Endothelial cell of umbilical vein (primary cell): ENCODE measurements around the gene ATP5PB. TPM values are rescaled to one million over a fixed set of nuclear protein-coding genes. Genes with fewer than 3 reads are reported as not detected.

ENCODE experiments used
- BruUV-seq: library from RNA; stranded (reverse); fragments of 400-500 nt; replicated peaks from 2 replicates; lab custom pipeline; 2021; lab: Mats Ljungman, UMichigan
- CTCF ChIA-PET: fragments of 300-600, 350-600 bp; sonication (Branson Sonifier 250); formaldehyde crosslinking; loops from one replicate; lab custom pipeline; 2021; ENCODE audit warnings: antibody characterized with exemption, inconsistent platforms; lab: Charles Lee
- POLR2A ChIA-PET: fragments of 300-600, 350-600 bp; sonication (Branson Sonifier 250); formaldehyde crosslinking; loops from one replicate; lab custom pipeline; 2021; ENCODE audit warnings: antibody characterized with exemption, inconsistent platforms; lab: Charles Lee
- DNase-seq: peaks from one replicate; pipeline ENCODE4 v3.0.0-alpha.2; 2011; ENCODE audit warnings: low read depth, low spot score
- FAIRE-seq: peaks from 2 replicates; lab custom pipeline; 2011; peaks lifted over from hg19 to GRCh38; lab: Jason Lieb, UNC
- H2AFZ ChIP-seq: 2 replicates; pipeline ENCODE4 v1.6.0; 2012; ENCODE audit warnings: low read depth, low read length, control low read depth, inconsistent platforms
- H3K27ac ChIP-seq: 2 replicates; pipeline ENCODE4 v1.5.1; 2011; ENCODE audit warnings: low read depth, mild to moderate bottlenecking, control low read depth, low read length, moderate library complexity; ENCODE audit not compliant: insufficient read depth
- H3K27me3 ChIP-seq, 2 experiments: 2 replicates each; pipeline versions ENCODE4 v1.6.0 to v1.6.1; 2011; ENCODE audit warnings: low read length in 2 of 2, mixed read lengths in 1 of 2; ENCODE audit not compliant: control insufficient read depth in 2 of 2, insufficient read depth in 2 of 2
- H3K36me3 ChIP-seq, 2 experiments: 2 replicates in 1 of 2; 3 replicates in 1 of 2; pipeline ENCODE4 v1.5.1; 2011; ENCODE audit warnings: low read length in 2 of 2, mild to moderate bottlenecking in 1 of 2, moderate library complexity in 1 of 2; ENCODE audit not compliant: control insufficient read depth in 2 of 2, insufficient read depth in 2 of 2; ENCODE audit errors: extremely low read depth in 1 of 2
- H3K4me1 ChIP-seq: 3 replicates; pipeline ENCODE4 v1.5.1; 2011; ENCODE audit warnings: mild to moderate bottlenecking, low read length; ENCODE audit not compliant: control insufficient read depth, insufficient read depth; ENCODE audit errors: extremely low read depth
- H3K4me2 ChIP-seq: 2 replicates; pipeline ENCODE4 v1.6.1; 2011; ENCODE audit warnings: low read length, control low read depth, mixed read lengths; ENCODE audit not compliant: insufficient read depth
- H3K4me3 ChIP-seq, 3 experiments: fragments of 200-600 bp in 1 of 3; sonication (generic), shearing (Covaris generic) in 1 of 3; replicated peaks in 1 of 3; 2 replicates each; pipeline ENCODE4 v1.5.1; 2011 to 2016; ENCODE audit warnings: control low read depth in 3 of 3, low read length in 3 of 3, mild to moderate bottlenecking in 2 of 3, inconsistent platforms in 1 of 3, low read depth in 1 of 3, moderate library complexity in 1 of 3; ENCODE audit not compliant: insufficient read depth in 1 of 3
- H3K79me2 ChIP-seq: 2 replicates; pipeline ENCODE4 v1.6.0; 2012; ENCODE audit warnings: low read length, inconsistent platforms; ENCODE audit not compliant: control insufficient read depth, insufficient read depth
- H3K9ac ChIP-seq: replicated peaks from 2 replicates; pipeline ENCODE3; 2011; ENCODE audit warnings: low read length, control low read depth; ENCODE audit not compliant: insufficient read depth; ENCODE audit errors: extremely low read depth
- H3K9me1 ChIP-seq: replicated peaks from 3 replicates; pipeline ENCODE4 v1.6.0; 2011; ENCODE audit warnings: mild to moderate bottlenecking, low read length; ENCODE audit not compliant: control insufficient read depth, insufficient read depth; ENCODE audit errors: extremely low read depth
- H3K9me3 ChIP-seq: replicated peaks from 2 replicates; pipeline ENCODE4 v1.5.1; 2012; ENCODE audit warnings: low read length, inconsistent platforms; ENCODE audit not compliant: control insufficient read depth, insufficient read depth
- H4K20me1 ChIP-seq: replicated peaks from 2 replicates; pipeline ENCODE3; 2011; ENCODE audit warnings: mild to moderate bottlenecking, low read length; ENCODE audit not compliant: control insufficient read depth, insufficient read depth; ENCODE audit errors: extremely low read depth
- EZH2 ChIP-seq: IDR thresholded peaks from 2 replicates; pipeline ENCODE4 v1.6.1; 2012; ENCODE audit warnings: borderline replicate concordance, low read depth, mild to moderate bottlenecking, moderate library complexity, low read length, inconsistent platforms; ENCODE audit not compliant: severe bottlenecking
- FOS ChIP-seq: IDR thresholded peaks from 2 replicates; pipeline ENCODE4 v1.6.1; 2011; ENCODE audit warnings: mild to moderate bottlenecking, low read length, moderate library complexity, borderline replicate concordance; ENCODE audit not compliant: insufficient read depth
- GATA2 ChIP-seq: IDR thresholded peaks from 2 replicates; pipeline ENCODE4 v1.7.0; 2011; ENCODE audit warnings: low read depth, mild to moderate bottlenecking, moderate library complexity, mixed read lengths, low read length; ENCODE audit not compliant: insufficient read length, insufficient read depth
- JUN ChIP-seq: IDR thresholded peaks from 2 replicates; pipeline ENCODE4 v1.6.1; 2011; ENCODE audit warnings: borderline replicate concordance, low read depth; ENCODE audit not compliant: insufficient read length, insufficient read depth
- MYC ChIP-seq: IDR thresholded peaks from one replicate; pipeline ENCODE4 v1.6.1; 2011; ENCODE audit warnings: mild to moderate bottlenecking, low read depth, low read length
- POLR2A ChIP-seq: IDR thresholded peaks from 2 replicates; pipeline ENCODE4 v1.6.1; 2012; ENCODE audit warnings: low read depth, mild to moderate bottlenecking, control low read depth, low read length
- POLR2AphosphoS5 ChIP-seq: IDR thresholded peaks from 2 replicates; pipeline ENCODE4 v1.6.1; 2012; ENCODE audit warnings: low read depth, mild to moderate bottlenecking, control low read depth, low read length, moderate library complexity; ENCODE audit not compliant: insufficient read depth
- dilution Hi-C: fragments of 300-500 bp; cut with MboI; formaldehyde crosslinking; loops from one replicate; pipeline ENCODE4 v1.15.0; 2019; ENCODE audit warnings: low sequenced_read_pairs; ENCODE audit not compliant: extremely low pct_ligation_motif_present
- intact Hi-C: fragments of 100-400 bp; cut with micrococcal nuclease; formaldehyde crosslinking; loops from one replicate; pipeline ENCODE4 v1.10.0; 2022
- polyA plus RNA-seq, 4 experiments: library from polyadenylated mRNA; depleted of rRNA in 3 of 4; stranded (reverse) in 3 of 4; unstranded in 1 of 4; fragments of >200 nt; gene quantifications; 2 replicates each; pipeline versions ENCODE4 v1.2.1 to v1.2.3, GENCODE V29; 2011 to 2012; ENCODE audit warnings: missing spikeins in 1 of 4
- total RNA-seq: library from RNA; stranded (reverse); gene quantifications from 2 replicates; pipeline ENCODE4 v1.2.3, GENCODE V29; 2021
- TF ChIP-seq, protein P1 (sequence below), 2 donors: IDR thresholded peaks; 1 replicate in 1 of 2; 2 replicates in 1 of 2; pipeline ENCODE4 v1.5.1; 2011; ENCODE audit warnings: low read length in 2 of 2, mild to moderate bottlenecking in 2 of 2, moderate library complexity in 2 of 2, control low read depth in 1 of 2, inconsistent platforms in 1 of 2, low read depth in 1 of 2; ENCODE audit not compliant: insufficient read depth in 1 of 2; ENCODE audit errors: extremely low read depth in 1 of 2
- TF ChIP-seq, protein P2 (sequence below): IDR thresholded peaks from 2 replicates; pipeline ENCODE4 v1.6.1; 2011; ENCODE audit not compliant: insufficient read depth, insufficient read length

The ATP5PB gene
- total and polyA plus RNA-seq, 2 donors (not counting 3 experiments of a cell fraction or from before 2014, with no cell fraction given): 231 to 244 TPM

DNA sequence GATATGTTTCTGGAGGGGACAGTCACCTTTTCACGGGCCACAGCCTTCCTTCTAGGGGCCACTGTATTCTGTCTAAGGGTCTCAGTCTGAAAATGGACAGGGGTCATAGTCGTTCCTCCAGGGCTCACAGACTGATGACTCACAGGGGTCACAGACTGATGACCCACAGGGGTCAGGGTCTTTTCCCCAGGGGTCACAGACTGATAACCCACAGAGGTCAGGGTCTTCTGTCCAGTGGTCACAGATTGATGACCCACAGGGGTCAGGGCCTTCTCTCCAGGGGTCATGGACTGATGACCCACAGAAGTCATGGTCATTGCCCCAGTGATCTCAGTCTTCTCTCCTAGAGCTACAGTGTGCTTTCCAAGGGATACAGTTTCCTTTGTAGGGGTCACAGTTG lies 34.5 kb upstream of the ATP5PB start:
- Histone ChIP-seq H3K9me3 (no peaks in the 10 kb centered on the region), H3K27me3 (peaks cover 3 to 7% of the 10 kb centered on the region in 2 experiments), H3K9me1 (no peaks in the 10 kb centered on the region), H4K20me1 (no peaks in the 10 kb centered on the region), H3K4me2 (no peak overlapping the region), H3K4me3 (no peak overlapping the region), H3K9ac (no peak overlapping the region), H3K4me1 (no peaks in the 10 kb centered on the region), H3K79me2 (no peaks in the 10 kb centered on the region), H2AFZ (no peak overlapping the region), H3K27ac (no peak overlapping the region), H3K36me3 (no peaks in the 10 kb centered on the region)
- dilution Hi-C loops (no loop called here), intact Hi-C loops (no loop called here)
- FAIRE-seq (no peak), DNase-seq (no peak)
- POLR2A ChIA-PET: no interaction called here
- BruUV-seq: no TSS peak
- CTCF ChIA-PET: no interaction called here
- TF ChIP-seq EZH2: no peak
- TF ChIP-seq JUN: no peak
- no peak for TF ChIP-seq POLR2A
- no peak for TF ChIP-seq MYC
- no peak for TF ChIP-seq FOS
- TF ChIP-seq, protein P1, sequence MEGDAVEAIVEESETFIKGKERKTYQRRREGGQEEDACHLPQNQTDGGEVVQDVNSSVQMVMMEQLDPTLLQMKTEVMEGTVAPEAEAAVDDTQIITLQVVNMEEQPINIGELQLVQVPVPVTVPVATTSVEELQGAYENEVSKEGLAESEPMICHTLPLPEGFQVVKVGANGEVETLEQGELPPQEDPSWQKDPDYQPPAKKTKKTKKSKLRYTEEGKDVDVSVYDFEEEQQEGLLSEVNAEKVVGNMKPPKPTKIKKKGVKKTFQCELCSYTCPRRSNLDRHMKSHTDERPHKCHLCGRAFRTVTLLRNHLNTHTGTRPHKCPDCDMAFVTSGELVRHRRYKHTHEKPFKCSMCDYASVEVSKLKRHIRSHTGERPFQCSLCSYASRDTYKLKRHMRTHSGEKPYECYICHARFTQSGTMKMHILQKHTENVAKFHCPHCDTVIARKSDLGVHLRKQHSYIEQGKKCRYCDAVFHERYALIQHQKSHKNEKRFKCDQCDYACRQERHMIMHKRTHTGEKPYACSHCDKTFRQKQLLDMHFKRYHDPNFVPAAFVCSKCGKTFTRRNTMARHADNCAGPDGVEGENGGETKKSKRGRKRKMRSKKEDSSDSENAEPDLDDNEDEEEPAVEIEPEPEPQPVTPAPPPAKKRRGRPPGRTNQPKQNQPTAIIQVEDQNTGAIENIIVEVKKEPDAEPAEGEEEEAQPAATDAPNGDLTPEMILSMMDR (IDR thresholded peaks at IDR 0.05; ENCODE audit: extremely low read depth in 1 of 2, insufficient read depth in 1 of 2, low read depth in 1 of 2, low read length in 2 of 2): no peak
- no peak for TF ChIP-seq POLR2AphosphoS5
- TF ChIP-seq, protein P2, sequence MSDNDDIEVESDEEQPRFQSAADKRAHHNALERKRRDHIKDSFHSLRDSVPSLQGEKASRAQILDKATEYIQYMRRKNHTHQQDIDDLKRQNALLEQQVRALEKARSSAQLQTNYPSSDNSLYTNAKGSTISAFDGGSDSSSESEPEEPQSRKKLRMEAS: no peak
- no peak for TF ChIP-seq GATA2
